Measurements from ENCODE around the gene VOPP1. TPM values are rescaled to one million over a fixed set of nuclear protein-coding genes. Genes with fewer than 3 reads are reported as not detected.

The VOPP1 gene
- total RNA-seq, 1 donor from 2014 or later, result 47.8 TPM

DNA sequence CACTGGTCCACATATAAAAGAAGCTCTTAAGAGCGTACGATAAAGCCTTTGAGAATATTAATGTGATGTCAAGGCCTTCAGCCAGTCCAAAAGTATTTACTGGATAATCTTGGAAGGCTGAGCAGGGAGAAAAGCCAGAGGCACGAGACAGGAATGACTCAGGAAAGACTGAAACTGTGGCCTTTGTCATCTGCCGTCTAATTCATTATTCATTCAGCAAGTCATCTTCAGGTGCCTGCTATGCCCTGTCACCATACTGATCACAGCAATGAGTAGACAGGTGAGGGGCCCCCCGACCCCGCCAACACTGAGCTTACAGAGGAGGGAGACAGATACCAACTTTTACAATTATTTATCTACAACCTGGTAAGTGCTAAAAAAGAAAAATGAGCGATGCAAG is 78.9 kb downstream of the VOPP1 start:
- H3K9me3 Mint-ChIP-seq (ENCODE audit: low read depth), result no peaks in the 10 kb centered on the region
- H3K4me3 Mint-ChIP-seq (ENCODE audit: low read depth), result no peak overlapping the region
- no peak for DNase-seq (ENCODE audit: low spot score, unreplicated experiment)
- no peaks in the 10 kb centered on the region for H3K27me3 Mint-ChIP-seq
- TF ChIP-seq, protein P1, sequence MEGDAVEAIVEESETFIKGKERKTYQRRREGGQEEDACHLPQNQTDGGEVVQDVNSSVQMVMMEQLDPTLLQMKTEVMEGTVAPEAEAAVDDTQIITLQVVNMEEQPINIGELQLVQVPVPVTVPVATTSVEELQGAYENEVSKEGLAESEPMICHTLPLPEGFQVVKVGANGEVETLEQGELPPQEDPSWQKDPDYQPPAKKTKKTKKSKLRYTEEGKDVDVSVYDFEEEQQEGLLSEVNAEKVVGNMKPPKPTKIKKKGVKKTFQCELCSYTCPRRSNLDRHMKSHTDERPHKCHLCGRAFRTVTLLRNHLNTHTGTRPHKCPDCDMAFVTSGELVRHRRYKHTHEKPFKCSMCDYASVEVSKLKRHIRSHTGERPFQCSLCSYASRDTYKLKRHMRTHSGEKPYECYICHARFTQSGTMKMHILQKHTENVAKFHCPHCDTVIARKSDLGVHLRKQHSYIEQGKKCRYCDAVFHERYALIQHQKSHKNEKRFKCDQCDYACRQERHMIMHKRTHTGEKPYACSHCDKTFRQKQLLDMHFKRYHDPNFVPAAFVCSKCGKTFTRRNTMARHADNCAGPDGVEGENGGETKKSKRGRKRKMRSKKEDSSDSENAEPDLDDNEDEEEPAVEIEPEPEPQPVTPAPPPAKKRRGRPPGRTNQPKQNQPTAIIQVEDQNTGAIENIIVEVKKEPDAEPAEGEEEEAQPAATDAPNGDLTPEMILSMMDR (IDR thresholded peaks at IDR 0.05; ENCODE audit: unreplicated experiment), result no peak
- H3K27ac Mint-ChIP-seq, result no peak overlapping the region
- H3K4me1 Mint-ChIP-seq (ENCODE audit: low read depth), result no peaks in the 10 kb centered on the region
- H3K36me3 Mint-ChIP-seq (ENCODE audit: insufficient read depth), result peaks cover 8% of the 10 kb centered on the region

DNA sequence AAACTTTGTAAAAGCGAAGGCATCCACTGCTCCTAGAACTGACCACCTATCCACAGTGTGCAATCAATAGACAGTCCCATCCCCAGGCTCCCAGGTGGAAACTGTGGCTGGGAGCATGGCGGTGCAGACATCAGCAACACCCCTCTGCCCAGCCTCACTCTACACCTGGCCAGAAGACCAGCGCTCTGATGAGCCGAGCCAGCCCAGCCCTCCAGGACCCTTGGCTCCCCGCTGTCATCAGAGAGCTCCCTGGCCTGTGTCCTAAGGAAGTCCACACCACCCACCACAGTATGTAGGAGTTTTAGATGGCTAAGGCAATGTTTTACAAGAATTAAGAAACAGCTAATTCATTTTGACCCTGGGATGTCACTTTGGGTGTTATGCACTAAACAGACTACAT is 81.0 kb downstream of the VOPP1 start:
- Mint-ChIP-seq H3K27ac (no peak overlapping the region), H3K4me3 (ENCODE audit: low read depth) (no peak overlapping the region), H3K36me3 (ENCODE audit: insufficient read depth) (peaks cover 8% of the 10 kb centered on the region), H3K4me1 (ENCODE audit: low read depth) (no peaks in the 10 kb centered on the region), H3K9me3 (ENCODE audit: low read depth) (no peaks in the 10 kb centered on the region), H3K27me3 (no peaks in the 10 kb centered on the region)
- DNase-seq (ENCODE audit: low spot score, unreplicated experiment), result no peak
- TF ChIP-seq, protein P1 (IDR thresholded peaks at IDR 0.05; ENCODE audit: unreplicated experiment), result no peak

DNA sequence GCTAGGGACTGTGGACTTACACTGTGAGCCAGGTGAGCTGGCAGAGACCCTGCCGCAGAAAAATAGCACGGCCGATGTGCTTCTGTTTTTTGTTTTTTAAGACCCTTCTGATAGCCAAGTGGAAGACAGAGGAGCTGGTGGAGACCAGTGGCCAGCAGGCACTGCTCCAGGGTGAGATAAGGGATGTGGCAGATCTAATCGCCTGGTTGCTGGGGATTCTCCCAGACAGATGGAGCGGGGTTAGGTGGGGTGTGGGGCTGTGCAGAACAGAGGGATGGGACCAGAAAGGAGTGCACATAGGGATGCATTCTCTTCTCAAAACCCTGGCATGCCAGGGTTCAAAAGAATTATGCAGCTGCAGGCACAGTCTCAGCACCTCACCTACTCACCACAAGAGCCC is 82.2 kb downstream of the VOPP1 start:
- Mint-ChIP-seq H3K4me3 (ENCODE audit: low read depth) (no peak overlapping the region), H3K27ac (no peak overlapping the region), H3K4me1 (ENCODE audit: low read depth) (no peaks in the 10 kb centered on the region), H3K27me3 (no peaks in the 10 kb centered on the region), H3K9me3 (ENCODE audit: low read depth) (no peaks in the 10 kb centered on the region), H3K36me3 (ENCODE audit: insufficient read depth) (peaks cover 8% of the 10 kb centered on the region)
- TF ChIP-seq, protein P1 (IDR thresholded peaks at IDR 0.05; ENCODE audit: unreplicated experiment), result no peak
- DNase-seq (ENCODE audit: low spot score, unreplicated experiment), result no peak

DNA sequence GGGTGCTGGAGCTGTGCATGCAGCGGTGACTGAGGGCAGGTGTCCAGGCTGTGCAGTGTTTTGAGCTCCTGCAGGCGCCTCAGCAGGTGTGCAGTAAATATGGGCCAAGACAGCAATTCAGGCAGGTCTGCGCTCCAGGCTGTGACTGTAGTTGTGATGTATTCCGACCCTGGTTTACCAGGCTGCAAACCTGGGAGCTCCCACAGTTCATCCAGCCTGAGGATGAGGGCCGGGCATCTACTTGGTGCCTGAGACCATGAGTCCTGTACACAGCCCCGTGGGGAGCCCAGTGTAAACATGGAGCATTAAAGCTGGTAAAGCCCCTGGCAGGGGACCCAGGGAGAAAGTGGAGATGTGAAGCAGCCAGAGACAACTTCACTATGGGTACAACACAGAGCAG is 82.8 kb downstream of the VOPP1 start:
- TF ChIP-seq, protein P1 (IDR thresholded peaks at IDR 0.05; ENCODE audit: unreplicated experiment), result no peak
- Mint-ChIP-seq H3K27me3 (no peaks in the 10 kb centered on the region), H3K4me3 (ENCODE audit: low read depth) (no peak overlapping the region), H3K9me3 (ENCODE audit: low read depth) (no peaks in the 10 kb centered on the region), H3K36me3 (ENCODE audit: insufficient read depth) (peaks cover 8% of the 10 kb centered on the region), H3K4me1 (ENCODE audit: low read depth) (no peaks in the 10 kb centered on the region), H3K27ac (no peak overlapping the region)
- no peak for DNase-seq (ENCODE audit: low spot score, unreplicated experiment)

DNA sequence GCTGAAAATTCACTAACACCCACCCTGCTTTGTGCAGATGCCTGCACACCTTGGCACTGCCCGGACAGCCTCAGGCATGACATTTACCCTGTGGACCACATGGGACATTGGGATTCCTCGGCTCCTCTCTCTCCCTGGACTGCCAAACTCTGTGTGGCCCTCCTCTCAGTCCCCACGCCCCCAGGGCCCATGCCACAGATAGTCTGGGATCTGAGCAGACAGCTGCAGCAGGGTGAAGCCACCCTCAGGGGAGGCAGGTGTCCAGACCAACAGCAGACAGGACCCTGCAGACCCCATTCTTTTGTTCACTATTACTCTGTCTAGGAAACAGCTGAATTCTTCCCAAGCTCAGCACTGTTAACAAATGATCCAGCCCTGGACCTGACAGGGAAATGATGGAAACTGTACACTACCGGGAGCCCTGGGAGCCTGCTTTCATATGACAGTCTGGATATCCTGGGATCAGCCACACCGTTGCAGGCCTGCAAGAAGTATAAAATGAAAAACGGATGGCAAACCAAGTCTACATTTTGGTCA is 83.4 kb downstream of the VOPP1 start:
- H3K27ac Mint-ChIP-seq, result no peak overlapping the region

More for the DNA sequence above, 83.4 kb downstream of the VOPP1 start:
- Mint-ChIP-seq H3K9me3 (ENCODE audit: low read depth) (no peaks in the 10 kb centered on the region), H3K4me1 (ENCODE audit: low read depth) (no peaks in the 10 kb centered on the region), H3K4me3 (ENCODE audit: low read depth) (no peak overlapping the region), H3K27me3 (no peaks in the 10 kb centered on the region), H3K36me3 (ENCODE audit: insufficient read depth) (peaks cover 11% of the 10 kb centered on the region)
- no peak for DNase-seq (ENCODE audit: low spot score, unreplicated experiment)
- TF ChIP-seq, protein P1 (IDR thresholded peaks at IDR 0.05; ENCODE audit: unreplicated experiment), result no peak

Measured in progenitor cell of endocrine pancreas (in vitro differentiated cells).